ENCODE data around the gene OVOL3.

- TF ChIP-seq CTCF (IDR thresholded peaks at IDR 0.05; ENCODE audit: low read depth, low read length, missing input control) (no peak), RXRA (IDR thresholded peaks at IDR 0.05) (no peak), EGR1 (IDR thresholded peaks at IDR 0.05; ENCODE audit: low read depth in 2 of 2) (no peak), RAD21 (IDR thresholded peaks at IDR 0.05) (no peak), REST (IDR thresholded peaks at IDR 0.05) (no peak), YY1 (IDR thresholded peaks at IDR 0.05) (no peak)
Observed at GRCh38 chr19:36086326-36086725, 24.6 kb upstream of the OVOL3 start.
